K562 (cell line): Measurements from ENCODE around the gene FKBP2. TPM values are rescaled to one million over a fixed set of nuclear protein-coding genes. Genes with fewer than 3 reads are reported as not detected.

Source experiments
- CHD4 ChIP-seq: fragments of 200-600 bp; sonication (generic); IDR thresholded peaks from 3 replicates; pipeline ENCODE4 v1.6.1; 2012; ENCODE audit warnings: low read depth, mild to moderate bottlenecking, mixed read lengths, low read length, inconsistent platforms; ENCODE audit not compliant: insufficient read depth, insufficient replicate concordance, poor library complexity, severe bottlenecking
- E4F1 ChIP-seq: fragments of 250-450 bp; sonication (Bioruptor Pico); IDR thresholded peaks from 2 replicates; pipeline ENCODE4 v1.5.0; 2021; ENCODE audit warnings: mild to moderate bottlenecking, borderline replicate concordance
- ERF ChIP-seq: fragments of 450-650 bp; formaldehyde crosslinking; IDR thresholded peaks from 2 replicates; pipeline ENCODE4 v1.4.0; 2020; ENCODE audit warnings: mild to moderate bottlenecking, mixed read lengths
- FOXA1 ChIP-seq: fragments of 450-650 bp; IDR thresholded peaks from 2 replicates; pipeline ENCODE4 v1.6.1; 2016; ENCODE audit warnings: mild to moderate bottlenecking, borderline replicate concordance
- FOXK2 ChIP-seq, 2 experiments: fragments of 450-650 bp; IDR thresholded peaks in 1 of 2; conservative IDR thresholded peaks in 1 of 2; 2 replicates each; pipeline ENCODE4 v1.6.1; 2016; ENCODE audit warnings: low read depth in 2 of 2, mild to moderate bottlenecking in 1 of 2
- GATA2 ChIP-seq: sonication (generic); formaldehyde crosslinking; IDR thresholded peaks from 2 replicates; pipeline ENCODE4 v1.4.0; 2020; ENCODE audit warnings: mild to moderate bottlenecking, missing genetic modification reagents
- HNRNPUL1 ChIP-seq: fragments of 200-400 bp; formaldehyde crosslinking; IDR thresholded peaks from 2 replicates; pipeline ENCODE4 v1.6.1; 2017; ENCODE audit warnings: low read length
- ILF3 ChIP-seq: fragments of 450-650 bp; IDR thresholded peaks from 2 replicates; pipeline ENCODE4 v1.6.1; 2018; ENCODE audit warnings: antibody characterized with exemption, mild to moderate bottlenecking, moderate library complexity, borderline replicate concordance
- MTA1 ChIP-seq: fragments of 450-650 bp; IDR thresholded peaks from 2 replicates; pipeline ENCODE4 v1.6.1; 2017; ENCODE audit warnings: borderline replicate concordance
- POU5F1 ChIP-seq: fragments of 150-350 bp; IDR thresholded peaks from 2 replicates; pipeline ENCODE4 v1.6.1; 2014; ENCODE audit warnings: borderline replicate concordance, low read length, low read depth, mild to moderate bottlenecking; ENCODE audit not compliant: partially characterized antibody
- SNRNP70 ChIP-seq: fragments of 200-400 bp; formaldehyde crosslinking; optimal IDR thresholded peaks from 2 replicates; pipeline ENCODE3; 2017; ENCODE audit warnings: low read depth, low read length
- SRSF1 ChIP-seq: fragments of 200-400 bp; formaldehyde crosslinking; IDR thresholded peaks from 2 replicates; pipeline ENCODE4 v1.6.1; 2017; ENCODE audit warnings: mild to moderate bottlenecking, low read depth, low read length, moderate library complexity
- TAF7 ChIP-seq: fragments of 450-650 bp; IDR thresholded peaks from 2 replicates; pipeline ENCODE4 v1.6.1; 2016; ENCODE audit warnings: missing genetic modification characterization, missing compliant biosample characterization
- ZBTB17 ChIP-seq: fragments of 450-650 bp; formaldehyde crosslinking; IDR thresholded peaks from 2 replicates; pipeline ENCODE4 v1.4.0; 2020; ENCODE audit warnings: mild to moderate bottlenecking
- ZBTB43 ChIP-seq: sonication (generic); formaldehyde crosslinking; IDR thresholded peaks from 2 replicates; pipeline ENCODE4 v1.8.0; 2023; ENCODE audit warnings: mild to moderate bottlenecking, missing genetic modification reagents
- ZNF23 ChIP-seq: fragments of 250-450 bp; sonication (Bioruptor Pico); IDR thresholded peaks from 2 replicates; pipeline ENCODE4 v1.4.0; 2020; ENCODE audit warnings: mild to moderate bottlenecking
- ZNF347 ChIP-seq: fragments of 450-650 bp; formaldehyde crosslinking; IDR thresholded peaks from 2 replicates; pipeline ENCODE4 v1.4.0; 2020; ENCODE audit warnings: low read depth, mild to moderate bottlenecking, moderate library complexity
- ZNF668 ChIP-seq: fragments of 250-450 bp; sonication (Bioruptor Pico); IDR thresholded peaks from 2 replicates; pipeline ENCODE4 v1.8.0; 2022; ENCODE audit warnings: mild to moderate bottlenecking, inconsistent platforms
- polyA plus RNA-seq, 8 experiments: library from polyadenylated mRNA; depleted of rRNA in 4 of 8; stranded (reverse) in 5 of 8; unstranded in 3 of 8; fragments of >200 nt; fragmentation: Nextera tagmentation in 2 of 8; fragmentation: Illumina TruSeq in 1 of 8; extraction: Ambion mirVana in 2 of 8; extraction: Trizol in 1 of 8; gene quantifications; 2 replicates each; pipeline versions ENCODE4 v1.2.1 to v1.2.3, GENCODE V29; 2011 to 2014; ENCODE audit warnings: inconsistent platforms in 1 of 8, missing spikeins in 1 of 8
- total RNA-seq, 7 experiments: library from RNA; depleted of rRNA in 6 of 7; stranded (reverse); fragments of >200 nt in 6 of 7; fragmentation: Illumina TruSeq in 2 of 7; extraction: Trizol in 2 of 7; gene quantifications; 2 replicates each; pipeline versions ENCODE4 v1.2.1 to v1.2.3, GENCODE V29; 2011 to 2021; ENCODE audit warnings: low replicate concordance in 1 of 7

The FKBP2 gene
- total and polyA plus RNA-seq, 9 of the 15 experiments (the other 6 are each of a cell fraction or from before 2014, with no cell fraction given), result 3.5 to 151 (median 58.1) TPM

GRCh38 chr11:64207256-64208085 lies 33.4 kb upstream of the FKBP2 start (continued):
- TF ChIP-seq ZNF23 (CRISPR knock-in tag), result no peak
- TF ChIP-seq ILF3, result no peak
- TF ChIP-seq FOXK2 (conservative IDR thresholded peaks at IDR 0.05 in 1 of 2, IDR thresholded peaks at IDR 0.05 in 1 of 2; ENCODE audit: low read depth in 2 of 2), result no peak
- TF ChIP-seq TAF7 (tag), result peak; percentile 83
- 0 out of 2 replicates have a peak, but pooled peaks have one; percentile 45 for TF ChIP-seq MTA1
- no peak for TF ChIP-seq E4F1
- no peak for TF ChIP-seq FOXA1
- TF ChIP-seq GATA2 (CRISPR knock-in tag), result peak; percentile 49; the same call in 1 of the 2 replicates
- no peak for TF ChIP-seq ZBTB43
- TF ChIP-seq SRSF1, result no peak
- TF ChIP-seq ZNF347 (CRISPR knock-in tag), result no peak
- no peak; the same call in 1 of the 2 replicates for TF ChIP-seq ZBTB17 (CRISPR knock-in tag)
- no peak for TF ChIP-seq SNRNP70
- TF ChIP-seq POU5F1, result no peak
- TF ChIP-seq ZNF668, result no peak
- no peak for TF ChIP-seq CHD4
- TF ChIP-seq ERF (CRISPR knock-in tag), result peak; percentile 75
- TF ChIP-seq HNRNPUL1, result no peak
- TF ChIP-seq, all 486 proteins: peak for 170
